Activated CD4-positive, alpha-beta T cell treated with anti-CD3 and anti-CD28 coated beads, Interleukin-2, amount 10 ng/mL, durations not matched to agents 24 days and 14 days (primary cell): ENCODE measurements around the gene FZR1. TPM values are rescaled to one million over a fixed set of nuclear protein-coding genes. Genes with fewer than 3 reads are reported as not detected.
A peak's percentile ranks its signal among the peaks of the same experiment; 100 is the strongest.

Experiments used
- DNase-seq: peaks from one replicate; pipeline ENCODE4 v3.0.0; 2022
- H3K27ac Mint-ChIP-seq: one replicate; pipeline ENCODE4 v1.8.0; 2022; ENCODE audit warnings: mild to moderate bottlenecking, mixed read lengths
- H3K27me3 Mint-ChIP-seq: one replicate; pipeline ENCODE4 v1.8.0; 2022; ENCODE audit warnings: mixed read lengths
- H3K36me3 Mint-ChIP-seq: one replicate; pipeline ENCODE4 v1.8.0; 2022; ENCODE audit warnings: low read depth, mild to moderate bottlenecking, mixed read lengths
- H3K4me1 Mint-ChIP-seq: one replicate; pipeline ENCODE4 v1.8.0; 2021; ENCODE audit warnings: mixed read lengths
- H3K4me3 Mint-ChIP-seq: one replicate; pipeline ENCODE4 v1.8.0; 2022; ENCODE audit warnings: mild to moderate bottlenecking, moderate library complexity, mixed read lengths
- H3K9me3 Mint-ChIP-seq: one replicate; pipeline ENCODE4 v1.8.0; 2021; ENCODE audit warnings: mixed read lengths
- intact Hi-C: fragments of 100-400 bp; cut with micrococcal nuclease; formaldehyde crosslinking; loops from one replicate; pipeline ENCODE4 v1.15.1; 2023
- total RNA-seq: library from RNA; stranded (reverse); gene quantifications from 2 replicates; pipeline ENCODE4 v1.2.3, GENCODE V29; 2022

The FZR1 gene
- total RNA-seq, 1 donor from 2014 or later: 37.3 TPM

DNA sequence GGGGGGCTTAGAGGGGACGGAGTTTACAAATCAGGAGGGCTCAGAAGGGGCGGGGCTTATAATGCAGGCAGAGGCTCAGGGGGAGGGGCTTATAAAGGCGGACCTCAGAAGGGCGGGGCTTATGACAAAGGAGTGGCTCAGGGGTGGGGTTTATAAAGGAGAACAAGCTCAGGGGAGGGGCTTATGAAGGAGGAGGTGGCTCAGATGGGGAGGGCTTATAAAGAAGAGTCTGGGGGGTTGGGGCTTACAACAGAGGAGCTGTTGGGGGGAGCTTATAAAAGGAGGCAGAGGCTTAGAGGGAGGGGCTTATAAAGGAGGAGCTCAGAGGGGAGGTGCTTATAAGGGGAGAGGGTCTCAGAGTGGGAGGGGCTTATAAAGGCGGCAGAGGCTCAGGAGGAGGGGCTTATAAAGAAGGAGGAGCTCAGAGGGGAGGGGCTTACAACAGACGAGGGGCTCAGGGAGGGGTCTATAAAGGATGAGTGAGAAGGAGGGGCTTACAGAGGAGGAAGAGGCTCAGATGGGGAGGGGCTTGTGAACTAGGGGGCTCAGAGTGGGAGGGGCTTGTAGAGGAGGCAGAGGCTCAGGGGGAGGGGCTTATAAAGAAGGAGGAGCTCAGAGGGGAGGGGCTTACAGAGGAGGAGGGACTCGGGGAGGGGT, 26.8 kb upstream of the FZR1 start:
- H3K36me3 Mint-ChIP-seq: no peaks in the 10 kb centered on the region
- no peaks in the 10 kb centered on the region for H3K9me3 Mint-ChIP-seq
- H3K27me3 Mint-ChIP-seq: peaks cover 2% of the 10 kb centered on the region
- peaks cover 16% of the 10 kb centered on the region for H3K4me1 Mint-ChIP-seq
- H3K4me3 Mint-ChIP-seq: peak overlapping the region; percentile 68
- peak; percentile 86 for DNase-seq
- intact Hi-C loops: loop anchor here (5.0 kb wide), 1 partner anchor 172 kb away; no protein-coding TSS in a partner anchor
- no peak overlapping the region for H3K27ac Mint-ChIP-seq

DNA sequence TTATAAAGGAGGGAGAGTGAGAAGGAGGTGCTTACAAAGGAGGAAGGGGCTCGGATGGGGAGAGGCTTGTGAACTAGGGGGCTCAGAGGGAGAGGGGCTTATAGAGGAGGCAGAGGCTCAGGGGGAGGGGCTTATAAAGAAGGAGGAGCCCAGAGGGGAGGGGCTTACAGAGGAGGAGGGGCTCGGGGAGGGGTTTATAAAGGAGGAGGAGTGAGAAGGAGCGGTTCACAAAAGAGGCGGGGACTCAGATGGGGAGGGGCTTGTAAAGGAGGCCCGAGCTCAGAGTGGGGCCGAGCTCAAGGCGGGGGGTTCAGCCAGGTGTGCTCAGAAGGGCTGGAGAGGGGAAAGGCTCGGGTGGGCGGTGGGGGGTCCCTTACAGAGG, 26.3 kb upstream of the FZR1 start:
- Mint-ChIP-seq H3K9me3 (no peaks in the 10 kb centered on the region), H3K27me3 (peaks cover 2% of the 10 kb centered on the region), H3K4me1 (peaks cover 16% of the 10 kb centered on the region), H3K27ac (no peak overlapping the region), H3K36me3 (no peaks in the 10 kb centered on the region), H3K4me3 (no peak overlapping the region)
- DNase-seq: peak; percentile 82
- intact Hi-C loops: loop anchor here (5.0 kb wide), 1 partner anchor 173 kb away; no protein-coding TSS in a partner anchor

DNA sequence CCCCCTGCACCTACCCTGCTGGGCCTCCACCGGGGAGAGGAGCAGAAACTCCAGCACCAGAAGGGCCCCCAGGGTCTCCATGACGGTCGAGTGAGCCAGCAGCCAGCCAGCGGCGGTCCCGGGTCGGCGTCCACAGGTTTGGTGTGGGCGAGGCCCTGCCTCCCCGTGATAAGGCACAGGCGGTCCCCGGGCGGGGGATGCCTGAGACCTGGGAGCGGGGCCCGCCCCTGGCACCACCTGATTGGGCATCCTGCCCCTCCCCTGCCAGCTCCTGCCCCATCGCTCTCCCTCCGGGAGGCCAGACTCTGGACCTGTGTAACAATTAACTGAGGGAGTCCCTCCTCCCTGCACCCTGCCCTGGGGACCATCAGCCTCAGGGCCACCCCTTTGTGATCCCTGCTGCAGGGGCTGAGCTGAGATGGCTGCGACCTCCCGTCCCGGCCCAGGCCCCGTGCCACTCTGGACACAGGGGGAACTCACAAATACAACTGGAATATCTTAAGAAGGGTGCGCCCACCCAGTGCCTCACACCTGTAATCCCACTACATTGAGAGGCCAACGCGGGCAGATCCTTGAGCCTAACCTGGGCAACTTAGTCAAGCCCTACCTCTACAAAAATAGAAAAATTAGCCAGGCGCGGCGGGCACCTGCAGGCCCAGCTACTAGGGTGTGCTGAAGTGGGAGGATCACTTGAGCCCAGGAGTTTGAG, 25.6 kb upstream of the FZR1 start, which contains the start of gene SMIM24:
TSS of gene SMIM24 (minus strand) at position 143 of the 709 bp plus-strand sequence. CDS start at position 81, 62 bp downstream.
- no peak for DNase-seq
- peaks cover 2% of the 10 kb centered on the region for H3K27me3 Mint-ChIP-seq
- intact Hi-C loops: no loop called here
- no peaks in the 10 kb centered on the region for H3K36me3 Mint-ChIP-seq
- peaks cover 18% of the 10 kb centered on the region for H3K4me1 Mint-ChIP-seq
- no peaks in the 10 kb centered on the region for H3K9me3 Mint-ChIP-seq
- H3K4me3 Mint-ChIP-seq: no peak within 1 kb of the TSS
- no peak within 1 kb of the TSS for H3K27ac Mint-ChIP-seq

DNA sequence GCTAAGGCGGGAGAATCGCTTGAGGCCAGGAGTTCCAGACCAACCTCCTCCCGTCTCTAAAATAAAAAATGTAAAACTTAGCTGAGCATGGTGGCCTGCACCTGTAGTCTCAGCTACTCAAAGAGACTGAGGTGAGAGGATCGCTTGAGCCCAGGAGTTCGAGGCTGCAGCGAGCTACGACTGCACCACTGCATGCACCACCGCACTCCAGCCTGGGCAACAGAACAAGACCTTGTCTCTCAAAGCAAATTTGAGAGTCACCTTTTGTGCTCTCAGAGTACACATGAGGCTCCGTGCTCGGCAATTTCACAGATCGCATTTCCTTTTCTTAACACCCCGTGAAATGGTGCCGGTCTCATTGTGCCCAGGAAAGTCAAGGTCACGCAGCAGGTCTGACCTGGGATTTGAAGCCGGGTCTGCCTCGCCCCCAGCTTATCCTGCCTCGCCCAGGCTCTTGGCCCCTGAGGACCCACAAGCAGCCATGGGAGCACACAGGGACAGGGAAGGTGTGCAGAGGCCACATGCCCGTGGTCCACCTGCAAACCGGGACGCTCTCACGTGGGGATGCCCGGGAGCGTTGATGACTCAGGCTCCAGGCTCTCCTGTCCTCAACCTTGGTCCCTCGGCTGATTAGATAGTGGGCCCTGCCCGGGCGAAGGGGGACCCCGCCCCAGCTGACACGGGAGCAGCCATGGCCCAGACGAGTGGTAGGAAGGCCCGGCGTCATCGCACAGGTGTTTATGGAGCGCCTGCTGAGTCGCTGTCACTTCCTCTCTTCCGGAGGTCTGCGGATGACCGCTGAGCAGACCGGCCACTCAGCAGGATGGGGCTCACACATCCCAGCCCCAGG, 24.6 kb upstream of the FZR1 start:
- intact Hi-C loops: no loop called here
- Mint-ChIP-seq H3K4me3 (no peak overlapping the region), H3K36me3 (no peaks in the 10 kb centered on the region), H3K27me3 (peaks cover 2% of the 10 kb centered on the region), H3K4me1 (peaks cover 18% of the 10 kb centered on the region), H3K27ac (no peak overlapping the region), H3K9me3 (no peaks in the 10 kb centered on the region)
- no peak for DNase-seq

DNA sequence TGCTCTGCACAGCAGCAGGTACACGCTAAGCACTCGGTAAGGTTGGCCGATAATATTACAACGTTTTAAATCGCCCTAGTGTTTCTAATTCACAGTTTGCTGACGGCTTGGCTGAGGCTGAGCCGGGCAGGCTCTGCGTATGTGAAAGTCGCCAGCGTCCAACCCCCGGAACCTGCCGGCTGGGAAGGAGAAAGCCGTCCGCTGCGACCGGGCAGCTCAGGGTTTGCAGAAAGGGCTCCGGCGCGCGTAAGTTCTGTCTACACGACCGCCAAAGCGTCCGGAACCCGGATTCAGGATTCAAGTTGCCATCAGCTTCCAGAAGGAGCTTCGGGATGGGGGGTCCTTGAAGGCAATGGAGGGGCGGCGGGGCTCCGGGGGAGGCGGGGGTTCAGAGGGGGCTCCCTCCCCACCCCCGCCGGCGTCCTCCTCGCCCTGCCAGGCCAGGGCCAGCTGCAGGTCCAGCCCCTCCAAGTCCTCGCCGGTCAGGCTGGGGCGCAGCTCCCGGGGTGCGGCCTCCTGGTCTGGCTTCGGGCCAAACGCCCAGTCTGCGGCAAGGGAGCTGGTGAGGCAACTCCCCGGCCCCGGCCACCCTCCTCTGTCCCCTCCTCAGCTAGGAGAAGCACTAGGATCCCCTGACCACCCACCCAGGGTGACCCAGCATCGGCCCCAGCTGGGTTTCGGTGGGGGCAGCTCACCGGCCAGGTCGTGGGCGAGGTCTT, 23.4 kb upstream of the FZR1 start:
- Mint-ChIP-seq H3K4me1 (peaks cover 18% of the 10 kb centered on the region), H3K9me3 (no peaks in the 10 kb centered on the region), H3K4me3 (no peak overlapping the region), H3K36me3 (no peaks in the 10 kb centered on the region), H3K27ac (no peak overlapping the region), H3K27me3 (no peaks in the 10 kb centered on the region)
- no peak for DNase-seq
- intact Hi-C loops: no loop called here

DNA sequence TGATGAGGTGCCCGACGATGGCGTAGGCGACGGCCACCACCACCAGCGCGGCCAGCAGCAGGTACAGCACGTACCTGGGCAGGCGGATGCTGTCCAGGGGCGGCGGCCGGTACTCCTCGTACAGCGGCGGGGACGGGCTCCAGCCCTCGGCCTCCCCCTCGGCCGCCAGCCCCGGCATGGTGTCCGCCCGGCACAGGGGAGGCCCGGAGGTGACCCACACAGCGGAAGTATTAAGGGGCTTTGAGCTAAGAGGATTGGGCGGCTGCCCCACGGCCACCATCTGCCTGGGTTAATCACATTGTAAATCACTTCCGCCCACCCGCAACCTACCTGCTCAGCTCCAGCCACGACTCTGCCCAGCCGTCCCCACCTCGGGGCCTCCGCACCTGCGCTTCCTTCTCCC, 22.9 kb upstream of the FZR1 start, which contains the start of gene SMIM44:
TSS of gene SMIM44 (minus strand) at position 216 of the 403 bp plus-strand sequence. CDS start at position 178, 38 bp downstream.
- Mint-ChIP-seq H3K27me3 (no peaks in the 10 kb centered on the region), H3K4me3 (no peak within 1 kb of the TSS), H3K36me3 (no peaks in the 10 kb centered on the region), H3K27ac (no peak within 1 kb of the TSS), H3K4me1 (peaks cover 15% of the 10 kb centered on the region), H3K9me3 (no peaks in the 10 kb centered on the region)
- no peak for DNase-seq
- intact Hi-C loops: no loop called here

DNA sequence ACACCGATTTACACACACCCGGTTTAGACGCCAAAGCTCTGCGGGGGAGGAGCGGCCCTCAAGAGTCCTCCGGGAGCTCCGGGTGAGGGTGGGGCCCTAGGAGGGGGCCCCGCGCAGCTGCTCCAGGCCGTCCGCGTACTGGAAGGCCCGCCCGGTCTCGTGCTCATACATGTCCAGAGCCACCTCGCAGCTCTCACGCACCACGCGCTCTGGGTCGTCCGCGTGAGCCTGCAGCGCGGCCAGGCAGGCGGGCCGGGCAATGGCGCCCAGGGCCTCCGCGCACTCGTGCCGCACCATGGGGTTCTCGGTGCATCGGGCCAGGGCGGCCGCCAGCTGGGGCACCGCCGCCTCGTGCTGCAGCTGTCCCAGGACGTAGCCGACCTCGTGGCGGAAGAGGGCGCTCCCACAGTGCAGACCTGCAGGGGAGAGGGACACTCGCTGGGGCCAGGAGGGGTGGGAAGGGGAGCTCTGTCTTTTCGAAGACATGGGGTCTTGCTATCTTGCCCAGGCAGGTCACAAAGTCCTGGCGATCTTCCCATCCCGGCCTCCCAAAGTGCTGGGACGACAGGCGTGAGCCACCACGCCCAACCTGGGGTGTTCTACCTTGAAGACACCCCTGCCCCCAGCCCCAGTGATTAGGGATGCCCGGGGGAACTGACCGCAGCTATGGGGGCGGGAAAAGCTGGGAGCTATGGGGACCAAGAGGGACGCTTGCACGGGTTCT, 14.6 kb upstream of the FZR1 start:
- H3K27me3 Mint-ChIP-seq: no peaks in the 10 kb centered on the region
- peaks cover 25% of the 10 kb centered on the region for H3K36me3 Mint-ChIP-seq
- H3K9me3 Mint-ChIP-seq: no peaks in the 10 kb centered on the region
- no peak overlapping the region for H3K4me3 Mint-ChIP-seq
- peaks cover 8% of the 10 kb centered on the region for H3K4me1 Mint-ChIP-seq
- H3K27ac Mint-ChIP-seq: no peak overlapping the region
- intact Hi-C loops: no loop called here
- no peak for DNase-seq

DNA sequence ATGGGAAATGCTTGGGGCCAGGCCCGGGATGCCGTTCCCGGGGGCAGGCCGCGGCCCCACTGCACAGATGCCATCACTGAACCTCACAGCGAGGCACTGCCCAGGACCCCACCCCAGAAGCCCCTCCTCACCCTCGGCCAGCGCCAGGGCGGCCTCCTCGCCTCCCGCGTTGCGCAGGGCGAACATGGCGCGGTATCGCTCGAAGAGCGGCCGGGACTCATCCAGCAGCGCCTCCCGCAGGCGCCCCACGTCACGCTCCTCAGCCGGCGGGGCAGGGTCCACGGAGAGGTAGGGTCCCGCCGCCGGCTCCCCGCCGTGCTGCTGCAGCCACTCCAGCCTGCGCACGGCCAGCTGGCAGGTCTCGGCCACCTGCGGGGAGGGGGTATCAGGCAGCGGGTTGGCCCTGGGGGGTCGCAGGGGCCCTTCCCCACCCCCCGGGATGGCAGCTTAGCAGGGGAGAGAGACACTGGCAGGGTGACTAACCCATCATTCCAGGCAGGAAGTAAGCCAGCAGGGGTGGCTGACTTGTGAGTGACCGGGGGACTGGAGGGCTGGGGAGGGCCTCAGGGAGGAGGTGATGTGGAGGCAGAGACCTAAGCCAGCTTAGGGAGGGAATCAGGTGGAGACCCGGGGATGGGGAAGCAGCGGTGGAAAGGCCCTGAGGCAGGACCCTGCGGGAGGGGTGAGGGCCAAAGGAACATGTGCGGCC, 13.8 kb upstream of the FZR1 start:
- no peak for DNase-seq
- H3K4me3 Mint-ChIP-seq: no peak overlapping the region
- peaks cover 8% of the 10 kb centered on the region for H3K4me1 Mint-ChIP-seq
- H3K36me3 Mint-ChIP-seq: peaks cover 30% of the 10 kb centered on the region
- no peak overlapping the region for H3K27ac Mint-ChIP-seq
- H3K27me3 Mint-ChIP-seq: no peaks in the 10 kb centered on the region
- intact Hi-C loops: no loop called here
- no peaks in the 10 kb centered on the region for H3K9me3 Mint-ChIP-seq

DNA sequence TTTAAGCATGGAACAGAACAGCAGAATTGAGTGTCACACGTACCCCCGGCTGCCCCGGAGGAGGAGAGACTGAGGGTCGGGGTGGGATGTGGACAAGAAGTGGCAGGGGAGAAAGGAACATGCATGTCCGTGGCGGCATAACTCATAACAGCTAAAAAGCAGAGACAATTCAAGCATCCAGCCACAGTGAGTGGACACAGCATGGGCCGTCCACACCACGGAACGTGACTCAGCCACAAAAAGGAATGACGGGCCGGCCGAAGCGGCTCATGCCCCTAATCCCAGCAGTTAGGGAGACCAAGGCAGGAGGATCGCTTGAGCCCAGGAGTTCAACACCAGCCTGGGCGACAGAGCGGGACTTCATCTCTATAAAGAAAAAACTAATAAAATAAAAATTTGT, 13.2 kb upstream of the FZR1 start:
- H3K9me3 Mint-ChIP-seq: no peaks in the 10 kb centered on the region
- DNase-seq: no peak
- intact Hi-C loops: no loop called here
- H3K27me3 Mint-ChIP-seq: no peaks in the 10 kb centered on the region
- H3K4me1 Mint-ChIP-seq: peaks cover 10% of the 10 kb centered on the region
- H3K4me3 Mint-ChIP-seq: no peak overlapping the region
- no peak overlapping the region for H3K27ac Mint-ChIP-seq
- H3K36me3 Mint-ChIP-seq: peaks cover 34% of the 10 kb centered on the region

DNA sequence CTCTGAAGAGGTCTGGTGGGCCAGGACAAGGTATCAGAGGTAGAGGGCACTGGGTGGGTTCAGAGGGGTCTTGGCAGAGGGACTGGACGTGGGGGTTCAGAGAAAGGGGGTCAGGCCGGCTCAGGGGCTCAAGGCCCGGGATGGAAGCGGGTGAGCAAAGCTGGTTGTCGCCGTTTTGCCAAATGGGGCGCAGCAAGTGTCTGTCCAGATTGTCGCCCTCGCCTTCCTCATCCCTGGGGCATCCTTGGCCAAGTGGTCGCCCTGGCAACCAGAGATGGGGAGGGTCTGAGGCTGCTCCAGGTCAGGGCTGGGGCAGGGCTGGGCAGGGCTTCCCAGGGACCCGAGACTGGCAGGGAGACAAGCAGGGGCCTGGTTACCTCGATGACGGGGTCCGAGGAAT, 12.5 kb upstream of the FZR1 start:
- Mint-ChIP-seq H3K27ac (no peak overlapping the region), H3K4me3 (no peak overlapping the region), H3K36me3 (peaks cover 36% of the 10 kb centered on the region), H3K27me3 (no peaks in the 10 kb centered on the region), H3K4me1 (peaks cover 12% of the 10 kb centered on the region), H3K9me3 (no peaks in the 10 kb centered on the region)
- DNase-seq: no peak
- intact Hi-C loops: no loop called here

DNA sequence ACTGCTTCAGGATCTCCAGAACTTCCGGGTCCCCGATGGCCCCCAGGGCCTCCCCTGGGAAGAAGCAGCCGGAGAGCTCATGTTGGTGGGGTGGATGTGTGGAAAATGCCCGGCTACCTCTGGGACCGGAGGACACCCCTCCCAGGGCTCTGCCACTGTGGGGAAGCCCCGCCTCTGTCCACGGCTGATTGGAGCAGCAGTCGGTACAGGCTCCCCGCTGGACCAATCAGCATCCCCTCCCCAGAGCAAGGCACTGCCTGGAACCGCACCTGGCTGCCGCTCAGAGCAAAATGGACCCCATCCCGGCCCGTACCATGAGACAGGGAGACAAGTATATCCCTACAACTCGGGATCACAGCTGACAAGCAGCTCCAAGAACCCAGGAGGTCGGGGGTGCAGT, 12.1 kb upstream of the FZR1 start:
- H3K4me1 Mint-ChIP-seq: peaks cover 16% of the 10 kb centered on the region
- H3K36me3 Mint-ChIP-seq: peaks cover 37% of the 10 kb centered on the region
- no peaks in the 10 kb centered on the region for H3K27me3 Mint-ChIP-seq
- DNase-seq: peak; percentile 84
- intact Hi-C loops: no loop called here
- peak overlapping the region; percentile 63 for H3K4me3 Mint-ChIP-seq
- H3K27ac Mint-ChIP-seq: peak overlapping the region; percentile 51
- H3K9me3 Mint-ChIP-seq: no peaks in the 10 kb centered on the region

DNA sequence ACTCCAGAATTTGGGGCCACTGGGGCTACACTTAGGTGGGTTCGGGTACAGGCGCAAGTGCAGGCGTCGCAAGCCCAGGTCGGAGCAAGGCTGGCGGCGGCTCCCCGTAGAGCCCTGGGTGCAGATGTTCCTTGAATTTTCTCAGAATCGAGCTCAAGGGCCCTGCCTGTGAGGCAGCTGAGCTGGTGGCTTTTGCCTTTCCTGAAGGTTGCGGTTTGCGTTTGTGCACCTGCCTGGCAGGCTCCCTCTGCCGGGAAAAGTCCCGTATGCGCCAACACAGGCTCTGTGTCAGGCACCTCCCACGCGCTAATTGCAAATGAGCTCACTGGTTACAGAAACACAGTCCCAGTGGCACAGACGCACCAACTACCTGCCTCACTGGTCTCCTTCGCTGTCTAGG, 11.6 kb upstream of the FZR1 start:
- peaks cover 20% of the 10 kb centered on the region for H3K4me1 Mint-ChIP-seq
- intact Hi-C loops: no loop called here
- H3K27me3 Mint-ChIP-seq: no peaks in the 10 kb centered on the region
- peak overlapping the region; percentile 51 for H3K27ac Mint-ChIP-seq
- peaks cover 39% of the 10 kb centered on the region for H3K36me3 Mint-ChIP-seq
- peak overlapping the region; percentile 63 for H3K4me3 Mint-ChIP-seq
- peak; percentile 87 for DNase-seq
- H3K9me3 Mint-ChIP-seq: no peaks in the 10 kb centered on the region
